ENCODE results near the gene DLGAP3. TPM values are rescaled to one million over a fixed set of nuclear protein-coding genes. Genes with fewer than 3 reads are reported as not detected.

The DLGAP3 gene
- 0.12 TPM in 1 of 2 replicates, not detected in the other for total RNA-seq

DNA sequence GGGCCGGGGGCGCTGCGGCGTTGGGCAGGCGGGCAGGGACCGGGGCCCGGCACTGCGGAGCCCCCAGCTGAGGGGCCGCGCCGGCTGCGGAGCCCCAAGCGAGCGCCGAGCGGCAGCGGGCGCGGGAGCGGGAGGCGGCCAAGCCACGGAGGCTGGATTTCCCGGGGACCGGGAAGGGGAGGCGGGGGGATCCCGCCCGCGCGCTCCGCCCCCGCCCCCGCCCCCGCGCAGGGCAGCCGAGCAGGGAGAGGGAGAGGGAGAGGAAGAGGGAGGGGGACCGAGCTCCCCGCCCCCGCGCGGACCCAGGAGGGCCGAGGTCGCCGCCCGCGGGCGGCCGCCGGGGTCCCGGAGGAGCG, at the start of gene DLGAP3:
TSS of gene DLGAP3 (minus strand) at position 154 of the 356 bp plus-strand sequence. CDS start 24,267 bp downstream, outside the sequence.

GRCh38 chr1:34859446-34860200, 69.8 kb downstream of the DLGAP3 start, which contains the start of gene SMIM12:
Gene SMIM12 (minus strand): TSS chr1:34859749. CDS start chr1:34855977, 3,772 bp downstream.

Other genes with a start within 250 kb of the DLGAP3 start
- gene GJB5, start 174.6 kb downstream of the DLGAP3 start, total RNA-seq, result not detected in 2 replicates
- gene GJB4, start 169.9 kb downstream of the DLGAP3 start, total RNA-seq, result not detected in 2 replicates
- gene GJB3, start 148.4 kb downstream of the DLGAP3 start, total RNA-seq, result not detected in 2 replicates
- 1.4 and 3.1 TPM in 2 replicates for gene GJA4, start 136.7 kb downstream of the DLGAP3 start, total RNA-seq
- 25.4 and 40.6 TPM in 2 replicates for gene SMIM12, start 69.9 kb downstream of the DLGAP3 start, total RNA-seq
- gene TMEM35B, start 55.7 kb upstream of the DLGAP3 start, total RNA-seq, result 61.8 and 63.0 TPM in 2 replicates
- 10.4 and 10.7 TPM in 2 replicates for gene ZMYM6, start 102.3 kb upstream of the DLGAP3 start, total RNA-seq
- 11.2 and 16.8 TPM in 2 replicates for gene ZMYM1, start 149.7 kb upstream of the DLGAP3 start, total RNA-seq

Data from cardiac ventricle fibroblast (primary cell).